T-cell (primary cell): ENCODE data around the gene NSD1. TPM values are rescaled to one million over a fixed set of nuclear protein-coding genes. Genes with fewer than 3 reads are reported as not detected.
"Not testable (repeated sequence)": the region's sequence is repeated elsewhere in the genome, so short reads cannot be mapped to it uniquely, and the experiment has no call there.

ENCODE experiments used
- ATAC-seq, 4 experiments: fragments of 200-7000 bp in 3 of 4; fragments of 150-1000 bp in 1 of 4; cut with Tn5 transposase; replicated peaks in 1 of 4; 1 replicate in 3 of 4; 2 replicates in 1 of 4; pipeline ENCODE4 v1.10.0; 2021; ENCODE audit warnings: moderate library complexity in 3 of 4, mild to moderate bottlenecking in 2 of 4, moderate number of reproducible peaks in 1 of 4
- CTCF ChIA-PET, 2 donors: fragments of 300-600 bp; sonication (Branson Sonifier 250); formaldehyde crosslinking; loops; one replicate each; lab custom pipeline; 2022; ENCODE audit warnings: antibody characterized with exemption in 2 of 2; lab: Charles Lee
- POLR2A ChIA-PET, 2 donors: fragments of 300-600 bp; sonication (Branson Sonifier 250); formaldehyde crosslinking; loops; one replicate each; lab custom pipeline; 2022; ENCODE audit warnings: antibody characterized with exemption in 2 of 2; lab: Charles Lee
- DNase-seq, 35 experiments: peaks; one replicate each; pipeline versions ENCODE4 v3.0.0 to v3.0.0-alpha.2; 2013 to 2023
- H3K27ac ChIP-seq: one replicate; pipeline ENCODE4 v1.5.1; 2013; ENCODE audit warnings: low read length
- H3K27me3 ChIP-seq, 2 experiments: replicated peaks in 1 of 2; 1 replicate in 1 of 2; 2 replicates in 1 of 2; pipeline versions ENCODE4 v1.6.1 to v1.7.0; 2013; ENCODE audit warnings: low read length in 1 of 2, mixed read lengths in 1 of 2; ENCODE audit not compliant: control insufficient read depth in 2 of 2, insufficient read depth in 2 of 2; ENCODE audit errors: extremely low read depth in 1 of 2
- H3K36me3 ChIP-seq, 2 donors: 1 replicate in 1 of 2; 2 replicates in 1 of 2; pipeline versions ENCODE4 v1.6.1 to v1.7.0; 2013; ENCODE audit warnings: low read length in 1 of 2; ENCODE audit not compliant: control insufficient read depth in 2 of 2, insufficient read depth in 1 of 2; ENCODE audit errors: extremely low read depth in 1 of 2
- H3K4me1 ChIP-seq, 2 experiments: 1 replicate in 1 of 2; 2 replicates in 1 of 2; pipeline versions ENCODE4 v1.6.1 to v1.7.0; 2013; ENCODE audit warnings: low read length in 2 of 2, mixed read lengths in 1 of 2; ENCODE audit not compliant: insufficient read depth in 2 of 2, control insufficient read depth in 1 of 2; ENCODE audit errors: extremely low read depth in 1 of 2
- H3K4me3 ChIP-seq, 2 donors: 1 replicate in 1 of 2; 2 replicates in 1 of 2; pipeline versions ENCODE4 v1.5.1 to v1.7.0; 2013; ENCODE audit warnings: mild to moderate bottlenecking in 2 of 2, low read length in 1 of 2, moderate library complexity in 1 of 2; ENCODE audit not compliant: control insufficient read depth in 1 of 2; ENCODE audit errors: extremely low read depth in 1 of 2
- H3K9me3 ChIP-seq: 2 replicates; pipeline ENCODE4 v1.7.0; 2013
- H3K27ac Mint-ChIP-seq, 2 donors: one replicate each; pipeline ENCODE4 v1.8.0; 2020 to 2021; ENCODE audit warnings: mild to moderate bottlenecking in 2 of 2, mixed read lengths in 2 of 2
- H3K27me3 Mint-ChIP-seq, 2 donors: one replicate each; pipeline ENCODE4 v1.8.0; 2021 to 2022; ENCODE audit warnings: mixed read lengths in 2 of 2
- H3K36me3 Mint-ChIP-seq: one replicate; pipeline ENCODE4 v1.8.0; 2021; ENCODE audit warnings: mixed read lengths
- H3K4me1 Mint-ChIP-seq, 3 donors: one replicate each; pipeline ENCODE4 v1.8.0; 2020 to 2022; ENCODE audit warnings: mixed read lengths in 3 of 3, mild to moderate bottlenecking in 1 of 3
- H3K4me3 Mint-ChIP-seq, 3 donors: one replicate each; pipeline ENCODE4 v1.8.0; 2020 to 2022; ENCODE audit warnings: mild to moderate bottlenecking in 3 of 3, mixed read lengths in 3 of 3, moderate library complexity in 3 of 3
- H3K9me3 Mint-ChIP-seq, 3 donors: one replicate each; pipeline ENCODE4 v1.8.0; 2020 to 2022; ENCODE audit warnings: mixed read lengths in 3 of 3
- WGBS: methylation state at CpG from one replicate; pipeline ENCODE4 v1.1.5; 2013; ENCODE audit warnings: missing lambda C conversion rate; ENCODE audit not compliant: insufficient coverage; 5-methylcytosine and 5-hydroxymethylcytosine counted together
- total RNA-seq, 35 experiments: library from RNA in 6 of 35; stranded (reverse) in 6 of 35; fragments of 120-200 nt in 1 of 35; gene quantifications; one replicate each; pipeline versions ENCODE4 v1.2.1 to v1.2.4 and lab custom pipeline; 2013 to 2026

NSD1 gene
- total RNA-seq, 5 donors from 2014 or later (not counting 1 experiment from before 2014, with no cell fraction given), result 89.5 to 113 (median 103) TPM

DNA sequence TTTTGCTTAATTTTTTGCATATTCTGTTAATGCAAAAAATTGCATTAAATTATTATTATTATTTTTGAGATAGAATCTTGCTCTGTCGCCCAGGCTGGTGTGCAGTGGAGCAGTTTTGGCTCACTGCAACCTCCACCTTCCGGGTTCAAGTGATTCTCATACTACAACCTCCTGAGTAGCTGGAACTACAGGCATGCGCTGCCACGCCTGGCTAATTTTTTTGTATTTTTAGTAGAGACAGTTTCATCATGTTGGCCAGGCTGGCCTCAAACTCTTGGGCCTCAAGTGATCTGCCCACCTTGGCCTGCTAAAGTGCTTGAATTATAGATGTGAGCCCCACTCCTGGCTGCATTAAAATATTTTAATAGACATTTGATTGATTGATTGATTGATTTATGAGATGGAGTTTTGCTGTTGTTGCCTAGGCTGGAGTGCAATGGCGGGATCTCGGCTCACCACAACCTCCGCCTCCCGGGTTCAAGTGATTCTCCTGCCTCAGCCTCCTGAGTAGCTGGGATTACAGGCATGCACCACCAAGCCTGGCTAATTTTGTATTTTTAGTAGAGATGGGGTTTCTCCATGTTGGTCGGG lies 44.4 kb downstream of the NSD1 start:
- Histone ChIP-seq H3K36me3 (peaks cover 0 to 12% of the 10 kb centered on the region in 2 donors), H3K4me1 (peaks cover 0 to 14% of the 10 kb centered on the region in 2 experiments)
- H3K4me3 Mint-ChIP-seq, DNase-seq, CTCF ChIA-PET, ATAC-seq, H3K36me3 Mint-ChIP-seq, H3K9me3 Mint-ChIP-seq, H3K4me3 ChIP-seq, H3K27ac ChIP-seq, H3K27ac Mint-ChIP-seq, H3K27me3 Mint-ChIP-seq, H3K27me3 ChIP-seq, H3K9me3 ChIP-seq: not testable (repeated sequence)
- 100% methylated on average over 3 of the region's 9 CpGs for WGBS
- peaks cover 21 to 40% (median 35%) of the 10 kb centered on the region in 3 donors for H3K4me1 Mint-ChIP-seq
- POLR2A ChIA-PET, result interaction anchor here in 1 of 2 donors (0.6 kb wide), 1 partner anchor 303 kb away, joined by 4 read pairs; no protein-coding TSS in a partner anchor

DNA sequence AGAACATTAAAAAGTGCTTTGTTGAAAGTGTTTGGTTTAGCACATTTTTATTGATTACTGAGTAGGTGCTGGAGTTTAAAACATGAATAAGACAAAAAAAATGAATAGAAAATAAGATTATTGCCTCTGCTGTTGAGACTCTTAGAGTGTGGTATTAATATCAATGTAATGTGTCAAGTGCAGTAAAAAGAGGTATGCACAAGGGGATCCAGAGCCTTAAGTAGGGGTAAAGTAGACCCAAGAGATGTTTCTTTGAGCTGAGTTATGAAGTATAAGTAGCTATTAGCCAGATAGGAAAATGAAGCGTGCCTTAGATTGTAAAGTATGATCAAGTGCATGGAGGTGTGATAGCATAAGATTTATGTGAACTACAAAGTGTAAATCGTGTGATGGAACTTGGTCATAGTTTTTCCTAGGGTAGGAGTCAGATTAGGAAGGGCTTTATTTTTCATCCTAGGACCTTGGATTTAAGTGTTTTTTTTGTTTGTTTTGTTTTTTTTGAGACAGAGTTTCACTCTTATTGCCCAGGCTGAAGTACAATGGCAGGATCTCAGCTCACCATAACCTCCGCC lies 45.2 kb downstream of the NSD1 start:
- peaks cover 0 to 12% of the 10 kb centered on the region in 2 donors for H3K36me3 ChIP-seq
- Mint-ChIP-seq H3K27me3 (no peaks in the 10 kb centered on the region), H3K27ac (no peak overlapping the region), H3K9me3 (no peaks in the 10 kb centered on the region), H3K36me3 (peaks cover 1% of the 10 kb centered on the region), H3K4me3 (no peak overlapping the region), H3K4me1 (peaks cover 25 to 40% (median 36%) of the 10 kb centered on the region in 3 donors)
- no peak for ATAC-seq
- H3K27ac ChIP-seq, result no peak overlapping the region
- no peak overlapping the region for H3K4me3 ChIP-seq
- no peaks in the 10 kb centered on the region for H3K9me3 ChIP-seq
- 100% methylated on average over 2 of the region's 3 CpGs for WGBS
- ChIA-PET POLR2A (no interaction called here), CTCF (interaction anchor here in 1 of 2 donors (0.8 kb wide), 1 partner anchor 911 kb away, joined by 3 read pairs; no protein-coding TSS in a partner anchor)
- DNase-seq, result no peak
- peaks cover 0 to 14% of the 10 kb centered on the region in 2 experiments for H3K4me1 ChIP-seq
- no peaks in the 10 kb centered on the region for H3K27me3 ChIP-seq

DNA sequence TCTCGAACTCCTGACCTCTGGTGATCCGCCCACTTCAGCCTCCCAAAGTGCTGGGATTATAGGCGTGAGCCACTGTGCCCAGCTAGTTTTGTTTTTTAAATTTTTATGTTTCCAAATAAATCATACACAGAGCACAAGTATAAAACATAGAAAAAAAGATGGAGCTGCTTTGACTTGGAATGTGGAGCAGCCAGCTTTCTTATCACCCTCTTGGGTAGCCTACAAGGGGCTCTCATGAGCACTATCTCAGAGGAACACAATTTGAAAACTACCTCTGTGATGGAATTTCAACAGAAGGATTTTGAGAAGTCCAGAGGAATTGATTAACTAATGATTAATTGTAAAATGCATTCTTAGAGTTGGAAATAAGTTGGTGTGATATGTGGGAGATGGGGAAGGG lies 45.9 kb downstream of the NSD1 start:
- no peak overlapping the region for H3K27ac ChIP-seq
- ChIA-PET POLR2A (no interaction called here), CTCF (no interaction called here)
- Mint-ChIP-seq H3K4me3 (no peak overlapping the region), H3K36me3 (no peaks in the 10 kb centered on the region), H3K9me3 (no peaks in the 10 kb centered on the region), H3K27ac (peak overlapping the region in 1 of 2 donors; percentile 4), H3K27me3 (no peaks in the 10 kb centered on the region), H3K4me1 (peaks cover 31 to 43% (median 40%) of the 10 kb centered on the region in 3 donors)
- DNase-seq (no peak), ATAC-seq (no peak)
- peaks cover 0 to 12% of the 10 kb centered on the region in 2 donors for H3K36me3 ChIP-seq
- H3K27me3 ChIP-seq, result no peaks in the 10 kb centered on the region
- peaks cover 0 to 12% of the 10 kb centered on the region in 2 experiments for H3K4me1 ChIP-seq
- H3K9me3 ChIP-seq, result no peaks in the 10 kb centered on the region
- H3K4me3 ChIP-seq, result no peak overlapping the region
- WGBS, result 93% methylated on average over 2 of the region's 3 CpGs

DNA sequence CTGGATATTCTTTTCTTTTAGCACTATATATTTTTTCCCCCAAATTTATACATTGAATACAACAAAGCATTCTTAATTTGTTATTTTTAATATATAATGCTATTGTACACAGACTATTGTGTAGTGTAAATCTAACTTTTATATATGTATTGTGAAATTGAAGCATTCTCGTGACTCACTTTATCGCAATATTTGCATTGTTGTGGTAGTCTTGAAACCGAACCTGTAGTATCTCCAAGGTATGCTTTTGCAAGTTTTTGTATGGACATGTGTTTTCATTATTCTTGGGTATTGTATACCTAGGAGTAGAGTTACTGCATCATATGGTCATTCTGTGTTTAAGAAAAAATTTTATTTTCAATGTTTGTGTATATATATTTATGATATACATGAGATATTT lies 49.6 kb downstream of the NSD1 start:
- POLR2A ChIA-PET, result no interaction called here

DNA sequence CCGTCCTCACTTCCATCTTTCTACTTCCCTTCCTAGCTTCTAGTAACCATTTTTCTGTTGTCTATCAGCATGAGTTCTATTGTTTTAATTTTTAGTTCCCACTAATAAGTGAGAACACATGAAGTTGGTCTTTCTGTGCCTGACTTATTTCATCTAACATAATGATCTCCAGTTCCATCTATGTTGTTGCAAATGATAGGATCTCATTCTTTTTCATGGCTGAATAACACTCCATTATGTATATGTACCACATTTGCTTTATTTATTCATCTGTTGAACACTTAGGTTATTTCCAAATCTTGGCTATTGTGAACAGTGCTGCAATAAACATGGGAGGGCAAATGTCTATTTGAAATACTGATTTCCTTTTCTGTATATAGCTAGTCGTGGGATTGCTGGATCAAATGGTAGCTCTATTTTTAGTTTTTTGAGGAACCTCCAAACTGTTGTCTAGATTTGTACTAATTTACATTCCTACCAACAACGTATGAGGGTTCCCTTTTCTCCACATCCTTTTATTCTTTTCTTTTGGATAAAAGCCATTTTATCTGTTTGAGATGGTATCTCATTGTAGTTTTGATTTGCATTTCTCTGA lies 50.3 kb downstream of the NSD1 start:
- no peaks in the 10 kb centered on the region for H3K27me3 ChIP-seq
- no peak for DNase-seq
- no peak for ATAC-seq
- POLR2A ChIA-PET, result no interaction called here
- peak overlapping the region; percentile 11 to 19 for H3K27ac Mint-ChIP-seq
- no peaks in the 10 kb centered on the region for H3K9me3 Mint-ChIP-seq
- no peaks in the 10 kb centered on the region for H3K36me3 Mint-ChIP-seq
- peaks cover 31 to 48% (median 48%) of the 10 kb centered on the region in 3 donors for H3K4me1 Mint-ChIP-seq
- peaks cover 0 to 19% of the 10 kb centered on the region in 2 donors for H3K36me3 ChIP-seq
- peaks cover 0 to 4% of the 10 kb centered on the region in 2 experiments for H3K4me1 ChIP-seq
- no peak overlapping the region for H3K4me3 ChIP-seq
- H3K27me3 Mint-ChIP-seq, result no peaks in the 10 kb centered on the region
- H3K4me3 Mint-ChIP-seq, result no peak overlapping the region
- CTCF ChIA-PET, result interaction anchor here in 1 of 2 donors (0.7 kb wide), 1 partner anchor 199 kb away, joined by 4 read pairs; no protein-coding TSS in a partner anchor
- no CpG with 5 or more reads among the region's 3 CpGs for WGBS
- H3K9me3 ChIP-seq, result no peaks in the 10 kb centered on the region
- H3K27ac ChIP-seq, result no peak overlapping the region

More for the DNA sequence above, 49.6 kb downstream of the NSD1 start:
- Histone ChIP-seq H3K27ac (no peak overlapping the region), H3K4me1 (peaks cover 0 to 4% of the 10 kb centered on the region in 2 experiments), H3K27me3 (no peaks in the 10 kb centered on the region), H3K4me3 (no peak overlapping the region), H3K9me3 (no peaks in the 10 kb centered on the region), H3K36me3 (peaks cover 0 to 19% of the 10 kb centered on the region in 2 donors)
- Mint-ChIP-seq H3K4me3 (no peak overlapping the region), H3K27me3 (no peaks in the 10 kb centered on the region), H3K4me1 (peaks cover 33 to 46% (median 45%) of the 10 kb centered on the region in 3 donors), H3K36me3 (no peaks in the 10 kb centered on the region), H3K27ac (no peak overlapping the region), H3K9me3 (no peaks in the 10 kb centered on the region)
- DNase-seq, result no peak
- WGBS, result 80% methylated on average over 1 of the region's 3 CpGs
- CTCF ChIA-PET, result no interaction called here
- ATAC-seq, result no peak

DNA sequence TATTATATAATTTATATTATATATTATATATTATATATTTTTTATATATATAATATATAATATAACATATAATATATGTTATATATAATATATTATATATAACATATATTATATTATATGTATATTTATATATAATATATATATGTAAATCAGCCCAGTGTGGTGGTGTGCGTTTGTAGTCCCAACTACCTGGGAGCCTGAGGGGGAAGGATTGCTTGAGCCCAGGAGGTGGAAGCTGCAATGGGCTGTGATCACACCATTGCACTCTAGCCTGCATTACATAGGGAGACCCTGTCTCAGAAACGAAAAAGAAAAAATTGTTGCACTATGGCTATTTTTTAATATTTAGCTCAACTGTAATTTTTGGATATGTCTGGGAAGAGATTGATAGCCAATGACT lies 52.4 kb downstream of the NSD1 start:
- Histone ChIP-seq H3K36me3 (peaks cover 0 to 19% of the 10 kb centered on the region in 2 donors), H3K4me3 (no peak overlapping the region), H3K27ac (no peak overlapping the region), H3K4me1 (peaks cover 0 to 4% of the 10 kb centered on the region in 2 experiments), H3K9me3 (no peaks in the 10 kb centered on the region), H3K27me3 (no peaks in the 10 kb centered on the region)
- CTCF ChIA-PET, result interaction anchor here in 1 of 2 donors (0.5 kb wide), 1 partner anchor 135 kb away, joined by 3 read pairs; no protein-coding TSS in a partner anchor
- DNase-seq (no peak), ATAC-seq (no peak)
- POLR2A ChIA-PET, result no interaction called here
- Mint-ChIP-seq H3K4me1 (peaks cover 26 to 48% (median 46%) of the 10 kb centered on the region in 3 donors), H3K4me3 (no peak overlapping the region), H3K27me3 (no peaks in the 10 kb centered on the region), H3K36me3 (no peaks in the 10 kb centered on the region), H3K27ac (no peak overlapping the region), H3K9me3 (no peaks in the 10 kb centered on the region)
- no CpG with 5 or more reads among the region's 2 CpGs for WGBS
